ENCODE data around the gene PSME4. TPM values are rescaled to one million over a fixed set of nuclear protein-coding genes. Genes with fewer than 3 reads are reported as not detected.

The PSME4 gene, protein sequence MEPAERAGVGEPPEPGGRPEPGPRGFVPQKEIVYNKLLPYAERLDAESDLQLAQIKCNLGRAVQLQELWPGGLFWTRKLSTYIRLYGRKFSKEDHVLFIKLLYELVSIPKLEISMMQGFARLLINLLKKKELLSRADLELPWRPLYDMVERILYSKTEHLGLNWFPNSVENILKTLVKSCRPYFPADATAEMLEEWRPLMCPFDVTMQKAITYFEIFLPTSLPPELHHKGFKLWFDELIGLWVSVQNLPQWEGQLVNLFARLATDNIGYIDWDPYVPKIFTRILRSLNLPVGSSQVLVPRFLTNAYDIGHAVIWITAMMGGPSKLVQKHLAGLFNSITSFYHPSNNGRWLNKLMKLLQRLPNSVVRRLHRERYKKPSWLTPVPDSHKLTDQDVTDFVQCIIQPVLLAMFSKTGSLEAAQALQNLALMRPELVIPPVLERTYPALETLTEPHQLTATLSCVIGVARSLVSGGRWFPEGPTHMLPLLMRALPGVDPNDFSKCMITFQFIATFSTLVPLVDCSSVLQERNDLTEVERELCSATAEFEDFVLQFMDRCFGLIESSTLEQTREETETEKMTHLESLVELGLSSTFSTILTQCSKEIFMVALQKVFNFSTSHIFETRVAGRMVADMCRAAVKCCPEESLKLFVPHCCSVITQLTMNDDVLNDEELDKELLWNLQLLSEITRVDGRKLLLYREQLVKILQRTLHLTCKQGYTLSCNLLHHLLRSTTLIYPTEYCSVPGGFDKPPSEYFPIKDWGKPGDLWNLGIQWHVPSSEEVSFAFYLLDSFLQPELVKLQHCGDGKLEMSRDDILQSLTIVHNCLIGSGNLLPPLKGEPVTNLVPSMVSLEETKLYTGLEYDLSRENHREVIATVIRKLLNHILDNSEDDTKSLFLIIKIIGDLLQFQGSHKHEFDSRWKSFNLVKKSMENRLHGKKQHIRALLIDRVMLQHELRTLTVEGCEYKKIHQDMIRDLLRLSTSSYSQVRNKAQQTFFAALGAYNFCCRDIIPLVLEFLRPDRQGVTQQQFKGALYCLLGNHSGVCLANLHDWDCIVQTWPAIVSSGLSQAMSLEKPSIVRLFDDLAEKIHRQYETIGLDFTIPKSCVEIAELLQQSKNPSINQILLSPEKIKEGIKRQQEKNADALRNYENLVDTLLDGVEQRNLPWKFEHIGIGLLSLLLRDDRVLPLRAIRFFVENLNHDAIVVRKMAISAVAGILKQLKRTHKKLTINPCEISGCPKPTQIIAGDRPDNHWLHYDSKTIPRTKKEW (N-terminal part only)
- total RNA-seq = 14.8 and 30.3 TPM in 2 replicates

DNA sequence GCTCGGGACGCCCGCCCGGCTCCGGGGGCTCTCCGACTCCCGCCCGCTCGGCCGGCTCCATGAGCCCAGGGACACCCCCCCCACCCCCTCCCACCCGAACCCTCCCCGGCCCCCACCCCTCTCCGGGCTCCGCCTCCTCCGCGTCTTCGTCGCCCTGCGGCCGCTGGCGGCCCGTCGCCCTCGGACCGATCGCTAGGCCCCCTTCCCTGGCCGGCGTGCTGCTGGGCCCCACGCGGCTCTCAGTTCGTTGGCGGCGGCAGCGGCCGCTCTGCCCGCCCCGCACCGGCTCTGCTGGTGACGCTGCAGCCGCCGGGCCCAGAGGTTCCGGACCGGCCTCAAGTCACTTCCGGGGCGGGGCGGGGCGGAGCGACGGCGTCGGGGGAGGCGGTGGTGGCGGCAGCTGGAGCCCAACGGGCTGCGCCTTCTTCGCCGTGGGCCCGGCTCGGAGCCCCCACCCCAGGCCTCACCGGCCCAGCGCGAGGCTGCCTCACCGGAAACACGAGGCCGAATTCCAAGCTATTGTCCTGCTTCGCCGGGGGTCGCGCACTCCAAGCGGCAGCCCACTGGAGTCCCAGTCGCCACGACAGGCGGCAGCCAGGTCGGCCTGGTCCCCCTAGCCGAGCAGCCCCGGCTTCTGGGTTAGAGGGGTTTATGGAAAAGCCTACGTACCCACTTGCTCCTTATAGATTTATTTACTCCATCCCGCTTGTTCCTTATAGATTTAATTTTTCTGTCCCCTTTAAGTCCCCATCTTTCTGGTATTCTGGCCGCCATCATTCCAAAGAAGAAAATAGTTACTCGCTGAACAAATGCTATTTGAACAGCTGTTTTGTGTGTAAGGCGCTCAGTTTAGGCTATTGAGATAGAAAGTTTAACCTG is at the start of gene PSME4:
PSME4 (minus strand) TSS at position 270 of the 879 bp plus-strand sequence; CDS start at position 61, 209 bp downstream.

DNA sequence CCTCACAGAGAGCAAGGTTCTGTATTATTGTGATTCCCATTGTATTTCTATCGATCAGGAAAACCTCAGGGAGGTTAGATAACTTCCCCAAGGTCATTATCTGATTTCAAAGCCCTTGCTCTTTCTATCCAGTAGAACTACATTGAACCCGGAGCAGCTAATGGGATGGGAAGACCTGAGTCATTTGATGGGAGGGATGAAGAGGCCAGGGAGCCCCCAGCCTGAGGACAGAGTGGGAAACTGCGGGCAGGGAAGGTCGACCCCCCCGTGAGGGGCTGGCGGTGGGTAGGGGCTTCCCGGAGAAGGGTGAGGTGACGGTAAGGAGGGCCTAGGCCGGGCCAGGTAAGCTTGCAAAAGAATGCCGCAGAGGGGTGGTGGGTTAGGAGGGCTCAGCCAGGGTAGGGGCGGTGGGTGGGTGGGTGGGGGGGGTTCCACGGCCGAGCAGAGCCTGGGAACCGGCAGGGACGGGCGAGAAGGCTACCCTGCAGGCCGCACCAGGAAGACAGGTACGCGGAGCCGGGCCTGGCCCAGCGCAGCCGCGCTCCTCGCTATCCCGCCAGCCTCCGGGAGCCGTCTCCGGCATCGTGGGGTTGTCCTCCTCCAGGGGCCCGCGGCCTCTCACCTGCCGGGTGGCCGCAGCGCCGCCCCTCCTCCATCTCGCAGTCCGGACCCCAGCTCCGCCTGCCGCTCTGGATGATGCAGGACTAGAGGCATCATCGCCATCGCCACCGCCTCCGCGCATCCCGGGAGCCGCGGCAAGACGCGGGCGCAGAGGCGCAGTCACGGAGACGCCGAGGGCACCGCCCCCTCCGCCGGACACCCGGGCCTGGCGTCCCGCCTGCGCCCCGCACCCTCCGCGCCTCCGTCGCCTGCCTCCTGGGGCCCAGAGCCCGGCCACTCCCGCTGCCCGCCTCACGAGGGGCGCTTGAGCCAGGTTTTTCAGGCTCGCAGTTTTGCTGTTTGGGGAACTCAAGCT is 111.3 kb downstream of the PSME4 start, which contains the start of gene GPR75:
GPR75 (minus strand) TSS at position 762 of the 976 bp plus-strand sequence. CDS start 5,211 bp downstream, outside the sequence.

Other genes with a start within 250 kb of the PSME4 start
- gene CHAC2, start 203.2 kb downstream of the PSME4 start, total RNA-seq = 2.5 and 5.3 TPM in 2 replicates
- 10.4 and 14.3 TPM in 2 replicates for gene ASB3, start 184.0 kb downstream of the PSME4 start, total RNA-seq
- gene ERLEC1, start 183.9 kb downstream of the PSME4 start, total RNA-seq = 73.1 and 98.2 TPM in 2 replicates
- 0.81 TPM in 1 of 2 replicates, not detected in the other for gene GPR75, start 111.0 kb downstream of the PSME4 start, total RNA-seq
- gene ACYP2, start 144.6 kb upstream of the PSME4 start, total RNA-seq = 8.5 and 13.8 TPM in 2 replicates

All from cardiac atrium fibroblast (primary cell).